ENCODE results near the gene ATP6V0C.

The ATP6V0C gene

DNA sequence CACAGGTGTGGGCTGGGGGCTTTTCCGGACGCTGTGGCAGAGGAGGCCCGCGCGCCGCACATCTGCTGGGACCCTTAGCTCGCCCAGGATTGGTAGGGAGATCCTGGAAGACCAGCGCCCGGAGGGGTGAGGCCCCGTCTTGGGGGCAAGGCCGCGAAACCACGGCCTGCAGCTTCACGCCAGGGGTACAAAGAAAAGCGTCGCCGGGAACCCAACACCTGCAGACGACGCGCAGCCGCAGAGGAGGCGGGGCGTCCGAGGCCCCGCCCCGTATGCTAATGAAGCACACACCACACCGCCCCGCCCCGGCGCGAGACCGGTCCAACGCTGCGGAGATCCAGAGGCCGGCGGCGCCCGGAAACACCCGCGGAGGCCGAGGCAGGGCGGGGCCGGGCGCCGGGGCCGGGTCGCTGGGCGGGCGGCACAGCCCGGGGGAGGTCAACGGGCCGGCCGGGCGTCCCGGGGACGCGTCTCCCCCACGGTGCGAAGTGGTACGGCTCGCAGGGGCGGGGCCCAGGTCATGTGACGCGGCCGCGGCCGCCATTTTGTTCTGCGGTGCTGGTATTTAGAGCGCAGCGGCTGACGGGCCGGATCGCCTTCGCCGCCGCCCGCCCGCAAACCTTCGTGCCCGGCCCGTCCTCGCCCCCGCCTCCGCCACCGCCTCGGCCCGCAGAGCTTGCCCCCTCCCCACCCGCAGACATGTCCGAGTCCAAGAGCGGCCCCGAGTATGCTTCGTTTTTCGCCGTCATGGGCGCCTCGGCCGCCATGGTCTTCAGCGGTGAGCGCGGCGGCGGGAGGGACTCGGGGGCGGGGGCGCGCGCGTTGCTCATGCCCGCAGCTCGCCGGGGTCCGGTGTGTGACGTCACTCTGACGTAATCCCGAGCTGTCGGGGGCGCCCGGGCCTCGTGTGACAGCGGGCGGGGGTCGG, at the start of gene ATP6V0C:
Gene ATP6V0C (plus strand): TSS at position 548 of the 928 bp plus-strand sequence. CDS start 152 bp downstream, at position 700.
- DNase-seq = peak; percentile 96

DNA sequence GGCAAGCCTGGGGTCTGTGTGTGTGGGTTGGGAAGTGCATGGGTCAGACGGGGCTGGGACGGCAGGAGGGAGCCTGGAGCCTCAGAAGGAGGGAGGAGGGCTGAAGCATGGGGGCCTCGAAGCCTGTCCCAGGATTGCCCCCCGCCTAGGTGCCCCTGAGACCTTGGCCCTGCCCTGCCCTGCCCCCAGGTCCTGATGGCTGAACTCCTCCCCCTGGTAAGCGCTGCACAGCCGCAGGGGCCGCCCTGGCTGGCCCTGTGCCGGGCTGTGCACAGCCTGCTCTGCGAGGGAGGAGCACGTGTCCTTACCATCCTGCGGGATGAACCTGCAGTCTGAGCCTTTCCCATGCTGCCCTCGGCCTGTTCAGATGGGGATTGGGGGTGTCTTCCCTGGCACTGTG, 49.4 kb upstream of the ATP6V0C start:
- DNase-seq = no peak

DNA sequence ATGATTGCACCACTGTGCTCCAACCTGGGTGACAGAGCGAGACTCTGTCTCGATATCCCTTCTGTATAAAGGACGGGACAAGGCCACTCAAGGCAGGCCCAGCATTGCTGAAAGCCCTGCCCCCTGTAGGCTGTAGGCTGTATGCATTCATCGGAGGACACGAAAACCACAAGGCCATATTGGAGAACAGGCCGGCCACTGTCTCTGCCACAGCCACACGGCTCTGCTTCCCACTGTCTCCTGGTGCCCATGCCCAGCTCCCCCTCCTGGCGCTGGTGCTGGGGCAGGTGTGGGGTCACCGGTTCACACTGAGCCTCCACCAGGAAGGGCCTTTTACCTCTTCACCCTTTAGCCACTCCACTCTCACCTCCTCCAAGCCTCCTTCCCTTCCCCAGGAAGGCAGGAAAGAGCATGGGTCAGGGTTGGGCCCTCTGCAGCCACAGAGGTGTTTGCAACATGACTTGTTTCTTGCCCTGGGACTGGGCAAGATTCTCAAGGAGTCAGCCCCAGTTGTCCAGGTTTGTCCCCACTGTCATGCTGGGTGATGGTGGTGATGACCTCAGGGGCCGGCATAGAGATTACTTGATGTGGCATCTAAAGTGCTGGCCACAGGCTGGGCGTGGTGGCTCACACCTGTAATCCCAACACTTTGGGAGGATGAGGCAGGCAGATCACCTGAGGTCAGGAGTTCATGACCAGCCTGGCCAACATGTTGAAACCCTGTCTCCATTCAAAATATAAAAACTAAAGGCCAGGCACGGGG, 47.9 kb upstream of the ATP6V0C start:
- DNase-seq = no peak

DNA sequence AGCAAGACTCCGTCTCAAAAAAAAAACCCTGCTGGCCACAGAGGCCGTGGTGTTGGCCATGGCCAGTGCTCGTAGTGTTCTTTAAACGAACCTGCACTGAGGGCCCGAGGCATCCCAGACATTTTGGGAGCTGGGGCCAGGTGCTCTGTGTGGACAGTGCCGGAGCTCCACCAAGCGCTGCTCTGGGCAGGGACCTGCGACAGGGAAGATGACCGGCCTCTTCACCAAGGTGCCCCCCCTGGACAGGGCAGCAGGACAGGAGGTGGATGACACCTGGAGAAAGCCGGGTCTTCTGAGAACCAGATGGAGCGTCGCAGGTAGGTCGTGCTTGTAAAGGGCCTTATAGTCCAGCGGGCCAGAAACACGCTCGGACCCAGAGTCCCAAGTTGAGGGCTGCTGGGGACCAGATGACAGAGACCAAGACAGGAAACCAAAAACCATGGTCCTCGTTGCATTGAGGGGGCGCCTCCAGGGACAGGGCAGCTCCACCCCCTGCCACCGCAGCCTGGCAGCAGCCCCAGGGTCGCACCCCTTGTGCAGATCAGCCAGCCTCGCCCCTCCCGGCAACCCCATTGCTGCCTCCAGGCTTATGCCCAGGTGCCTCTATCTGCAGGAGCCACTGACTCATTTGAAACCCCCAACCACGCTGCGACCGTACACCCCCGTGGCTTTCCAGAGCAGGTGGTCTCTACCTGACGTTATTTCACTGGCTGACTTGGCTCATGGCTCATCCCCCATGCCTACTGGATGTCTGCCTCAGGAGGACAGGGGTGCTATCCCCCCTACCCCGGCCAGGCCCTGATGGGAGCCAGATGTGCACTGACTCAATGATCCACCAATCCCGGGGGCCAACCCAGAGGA, 46.9 kb upstream of the ATP6V0C start:
- DNase-seq = no peak

DNA sequence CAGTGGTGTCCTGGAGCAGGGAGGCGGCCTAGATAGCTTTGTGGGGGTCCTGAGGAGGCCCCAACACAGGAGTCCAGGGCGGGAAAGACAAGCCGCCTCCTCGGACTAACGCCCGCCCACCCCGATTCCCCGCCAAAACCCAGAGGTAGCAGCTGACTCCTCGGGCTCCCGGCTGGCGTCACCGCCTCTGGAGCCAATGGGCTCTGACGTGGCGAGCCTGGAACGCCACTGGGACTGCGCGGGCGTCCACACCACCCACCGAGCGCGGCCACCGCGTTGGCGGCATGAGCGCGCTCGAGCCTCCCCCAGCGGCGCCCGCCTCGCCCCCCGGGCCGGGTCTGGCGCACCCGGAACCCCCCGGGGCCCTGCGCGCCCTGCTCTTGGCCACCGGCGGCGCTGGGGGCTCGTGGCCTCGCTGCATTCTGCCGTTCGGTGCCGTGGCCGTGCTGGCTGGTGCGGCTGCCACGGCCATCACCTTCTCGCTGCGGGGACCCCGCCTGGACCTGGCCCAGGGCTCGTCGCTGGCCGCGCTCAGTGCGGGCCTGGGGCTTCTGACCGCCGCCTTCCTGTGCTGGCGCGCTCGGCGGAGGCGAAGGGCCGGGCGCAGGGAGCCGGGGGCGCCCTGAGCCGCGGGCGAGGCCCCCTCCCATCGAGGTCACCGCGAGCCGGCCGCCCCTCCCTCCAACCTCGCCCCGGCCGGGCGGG, 46.1 kb upstream of the ATP6V0C start:
- peak; percentile 93 for DNase-seq

DNA sequence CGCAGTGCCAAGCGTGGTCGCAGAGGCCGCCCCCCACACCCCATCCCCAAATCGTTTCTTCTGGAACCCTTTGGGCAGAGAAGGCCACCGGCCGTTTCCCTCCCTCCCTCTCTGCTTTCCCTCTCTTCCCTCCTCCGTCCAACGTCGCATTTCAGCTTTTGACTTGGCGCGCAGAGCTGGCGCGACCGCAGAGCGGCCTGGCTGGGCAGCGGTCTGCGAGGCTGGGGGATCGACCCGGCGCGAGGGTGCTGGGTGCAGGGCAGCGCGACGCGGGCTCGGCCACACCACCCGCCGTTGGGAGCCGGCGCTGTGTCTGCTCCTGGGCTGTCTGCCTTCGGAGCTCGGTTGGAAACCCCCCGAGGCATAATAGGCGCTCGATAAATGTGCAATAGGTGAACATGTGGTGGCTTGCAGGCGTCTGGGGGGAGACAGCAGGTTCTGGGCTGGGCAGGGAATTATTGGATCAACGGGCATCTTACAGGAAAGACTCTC, 45.5 kb upstream of the ATP6V0C start:
- DNase-seq = peak; percentile 97

DNA sequence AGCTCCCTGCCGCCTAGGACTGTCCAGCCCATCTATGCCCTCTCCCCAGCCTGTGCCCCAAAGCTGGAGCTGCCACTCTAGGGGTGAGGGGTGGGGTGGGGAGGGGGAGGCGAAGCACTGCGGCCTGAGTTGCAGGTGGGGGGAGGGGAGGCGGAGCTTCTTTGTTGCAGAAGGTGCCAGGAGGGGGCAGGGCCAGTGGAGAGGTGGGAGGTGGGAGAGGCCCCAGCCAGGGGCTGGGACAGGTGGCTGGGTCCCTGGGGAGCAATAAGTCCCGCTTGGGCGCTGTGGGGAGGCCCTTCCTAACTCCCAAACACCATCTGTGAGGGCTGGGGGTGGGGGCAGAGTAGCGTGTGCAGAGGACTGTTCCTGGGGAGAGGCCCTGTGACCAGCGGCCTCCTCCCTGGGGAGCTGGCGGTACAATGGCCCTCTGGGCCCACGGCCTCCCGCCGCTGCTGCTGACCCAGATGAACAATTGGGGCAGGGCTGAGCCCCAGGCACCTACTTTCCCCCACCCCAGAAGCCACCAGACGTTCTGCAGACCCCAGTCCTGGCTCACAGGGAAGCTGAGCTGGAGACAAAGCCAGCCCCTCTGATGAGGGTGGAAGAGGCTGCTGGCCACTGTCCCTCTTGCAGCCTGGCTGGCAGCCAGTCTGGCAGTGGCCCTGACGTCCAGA, 44.9 kb upstream of the ATP6V0C start:
- DNase-seq = peak; percentile 96

DNA sequence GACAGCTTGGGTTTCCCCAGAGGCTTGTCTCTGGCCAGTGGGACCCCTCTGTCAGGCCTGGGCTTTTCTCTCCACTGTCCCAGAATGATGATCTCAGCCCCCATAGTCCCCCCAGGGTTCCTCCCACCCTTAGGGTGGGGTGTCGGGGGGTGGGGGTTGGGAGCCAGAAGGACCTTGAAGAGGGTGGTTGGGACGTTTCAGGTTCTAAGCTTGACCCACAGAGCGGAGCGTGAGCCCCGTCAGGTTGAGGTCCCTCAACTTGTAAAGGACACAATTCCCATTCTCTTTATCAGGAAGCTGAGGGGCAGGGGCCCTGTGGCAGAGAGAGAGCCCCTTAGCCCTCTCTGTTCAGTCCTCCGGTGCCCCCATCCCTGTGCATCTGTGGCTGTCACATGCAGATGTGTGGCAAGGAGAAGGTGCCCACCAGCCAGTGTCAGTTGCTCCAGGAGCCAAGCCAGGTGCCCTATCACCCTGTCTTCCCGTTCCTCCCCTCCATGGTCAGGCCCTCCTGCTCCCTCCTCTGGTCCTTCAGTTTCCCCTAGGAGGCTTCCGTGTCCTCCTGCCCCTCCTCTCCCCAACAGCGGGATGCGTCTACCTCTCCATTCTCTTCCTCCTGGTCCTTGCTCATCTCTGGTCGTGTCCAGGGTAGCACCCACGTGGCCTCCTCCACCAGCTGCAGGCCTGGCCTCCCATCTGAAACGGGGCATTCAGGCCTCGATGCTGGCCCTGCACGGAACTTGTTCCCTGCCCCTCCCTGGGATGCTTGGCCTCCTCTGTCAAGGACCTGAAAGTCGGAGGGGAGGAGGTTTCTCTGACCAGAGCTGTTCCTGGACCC, 44.1 kb upstream of the ATP6V0C start:
- no peak for DNase-seq

DNA sequence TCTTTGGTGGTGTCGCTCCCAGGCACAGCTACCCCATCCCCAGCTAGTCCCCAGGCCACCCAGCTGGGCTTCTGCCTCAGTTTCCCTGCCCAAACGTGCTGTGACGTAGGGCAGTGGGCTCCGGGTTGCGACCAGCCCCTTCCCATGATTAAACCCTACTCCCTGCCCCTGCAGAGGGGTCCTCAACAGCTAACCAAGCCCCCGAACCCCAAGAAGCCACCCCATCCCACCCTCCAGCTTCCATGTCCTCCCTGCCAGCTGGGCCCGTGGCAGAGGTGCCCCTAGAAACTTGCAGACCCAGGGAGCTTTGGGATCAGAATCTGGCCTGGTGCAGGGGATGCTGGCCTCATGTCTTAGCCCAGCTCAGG, 43.5 kb upstream of the ATP6V0C start:
- no peak for DNase-seq

DNA sequence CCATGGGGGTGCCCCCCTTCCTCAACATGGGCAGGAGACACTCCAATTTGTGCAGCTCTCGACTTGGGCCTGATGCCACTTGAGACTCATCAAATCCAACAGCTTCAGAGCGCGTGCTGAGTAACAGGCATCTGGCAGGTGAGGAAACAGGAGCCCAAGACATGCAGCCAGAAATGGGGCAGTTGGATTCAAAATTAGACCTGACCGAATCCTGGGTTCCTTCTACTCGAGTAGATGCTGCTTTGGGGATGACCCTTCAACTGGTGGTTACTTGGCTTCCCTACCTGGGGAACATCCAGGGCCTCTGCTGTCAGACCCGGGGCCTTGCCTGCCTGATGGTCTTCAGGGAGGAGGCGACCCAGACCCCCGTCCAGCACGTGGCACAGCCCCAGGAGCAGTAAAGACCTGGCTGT, 43.1 kb upstream of the ATP6V0C start:
- DNase-seq = peak; percentile 55

DNA sequence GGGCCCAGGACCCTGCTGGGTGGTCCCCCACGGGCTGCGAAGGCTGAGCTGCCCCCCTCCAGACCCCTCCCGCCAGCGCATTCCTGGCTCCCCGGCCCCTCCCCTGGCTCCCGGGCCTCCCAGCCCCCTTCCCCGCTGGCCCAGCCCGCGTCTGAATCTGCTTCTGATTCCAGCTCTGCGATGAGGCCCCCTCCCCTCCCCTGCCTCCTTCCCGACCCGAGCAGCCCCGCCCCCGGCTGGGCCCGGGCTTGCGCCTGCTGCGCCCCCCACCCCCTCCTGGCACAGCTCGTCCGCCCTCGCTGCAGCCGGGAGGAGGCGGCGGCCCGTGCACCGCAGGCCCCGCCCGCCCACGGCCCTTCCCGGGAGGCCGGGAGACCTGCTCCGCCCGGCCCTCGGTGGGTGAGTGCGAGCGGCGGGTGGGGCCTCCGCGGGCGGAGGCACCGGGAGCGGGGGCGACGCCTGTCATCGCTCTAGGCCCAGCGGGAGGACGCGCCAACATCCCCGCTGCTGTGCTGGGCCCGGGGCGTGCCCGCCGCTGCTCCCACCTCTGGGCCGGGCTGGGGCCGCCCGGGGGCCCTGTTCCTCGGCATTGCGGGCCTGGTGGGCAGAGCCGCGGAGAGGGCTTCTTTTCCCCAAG, 42.6 kb upstream of the ATP6V0C start, which contains the start of gene NTN3:
Gene NTN3 (plus strand): TSS at position 282 of the 637 bp plus-strand sequence. CDS start 405 bp downstream, outside the sequence.
- peak; percentile 85 for DNase-seq

DNA sequence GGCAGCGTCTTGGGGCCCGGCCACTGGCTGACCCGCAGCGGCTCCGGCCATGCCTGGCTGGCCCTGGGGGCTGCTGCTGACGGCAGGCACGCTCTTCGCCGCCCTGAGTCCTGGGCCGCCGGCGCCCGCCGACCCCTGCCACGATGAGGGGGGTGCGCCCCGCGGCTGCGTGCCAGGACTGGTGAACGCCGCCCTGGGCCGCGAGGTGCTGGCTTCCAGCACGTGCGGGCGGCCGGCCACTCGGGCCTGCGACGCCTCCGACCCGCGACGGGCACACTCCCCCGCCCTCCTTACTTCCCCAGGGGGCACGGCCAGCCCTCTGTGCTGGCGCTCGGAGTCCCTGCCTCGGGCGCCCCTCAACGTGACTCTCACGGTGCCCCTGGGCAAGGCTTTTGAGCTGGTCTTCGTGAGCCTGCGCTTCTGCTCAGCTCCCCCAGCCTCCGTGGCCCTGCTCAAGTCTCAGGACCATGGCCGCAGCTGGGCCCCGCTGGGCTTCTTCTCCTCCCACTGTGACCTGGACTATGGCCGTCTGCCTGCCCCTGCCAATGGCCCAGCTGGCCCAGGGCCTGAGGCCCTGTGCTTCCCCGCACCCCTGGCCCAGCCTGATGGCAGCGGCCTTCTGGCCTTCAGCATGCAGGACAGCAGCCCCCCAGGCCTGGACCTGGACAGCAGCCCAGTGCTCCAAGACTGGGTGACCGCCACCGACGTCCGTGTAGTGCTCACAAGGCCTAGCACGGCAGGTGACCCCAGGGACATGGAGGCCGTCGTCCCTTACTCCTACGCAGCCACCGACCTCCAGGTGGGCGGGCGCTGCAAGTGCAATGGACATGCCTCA, 41.9 kb upstream of the ATP6V0C start:
- DNase-seq = peak; percentile 47

DNA sequence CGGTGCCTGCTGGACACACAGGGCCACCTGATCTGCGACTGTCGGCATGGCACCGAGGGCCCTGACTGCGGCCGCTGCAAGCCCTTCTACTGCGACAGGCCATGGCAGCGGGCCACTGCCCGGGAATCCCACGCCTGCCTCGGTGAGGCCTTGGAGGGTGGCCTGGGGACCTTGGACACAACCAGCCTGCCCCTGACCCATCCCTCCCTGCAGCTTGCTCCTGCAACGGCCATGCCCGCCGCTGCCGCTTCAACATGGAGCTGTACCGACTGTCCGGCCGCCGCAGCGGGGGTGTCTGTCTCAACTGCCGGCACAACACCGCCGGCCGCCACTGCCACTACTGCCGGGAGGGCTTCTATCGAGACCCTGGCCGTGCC, 41.3 kb upstream of the ATP6V0C start:
- DNase-seq = no peak

DNA sequence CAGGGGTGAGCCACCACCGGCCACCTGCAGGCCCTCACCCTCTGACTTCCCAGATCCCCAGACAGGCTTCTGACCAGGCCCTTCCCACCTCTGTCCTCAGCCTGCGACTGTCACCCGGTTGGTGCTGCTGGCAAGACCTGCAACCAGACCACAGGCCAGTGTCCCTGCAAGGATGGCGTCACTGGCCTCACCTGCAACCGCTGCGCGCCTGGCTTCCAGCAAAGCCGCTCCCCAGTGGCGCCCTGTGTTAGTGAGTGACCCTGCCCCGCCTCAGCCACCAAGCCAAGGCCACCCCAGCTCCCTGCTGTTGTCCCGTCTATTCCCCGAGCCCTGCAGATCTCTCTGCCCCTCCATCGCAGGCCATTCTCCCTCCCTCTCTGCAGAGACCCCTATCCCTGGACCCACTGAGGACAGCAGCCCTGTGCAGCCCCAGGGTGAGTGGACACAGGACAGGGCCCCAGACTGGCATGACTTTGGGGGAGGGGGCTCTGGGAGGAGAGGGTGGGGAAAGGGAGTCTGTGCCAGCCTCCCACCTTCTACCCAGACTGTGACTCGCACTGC, 40.8 kb upstream of the ATP6V0C start:
- DNase-seq = peak; percentile 19

DNA sequence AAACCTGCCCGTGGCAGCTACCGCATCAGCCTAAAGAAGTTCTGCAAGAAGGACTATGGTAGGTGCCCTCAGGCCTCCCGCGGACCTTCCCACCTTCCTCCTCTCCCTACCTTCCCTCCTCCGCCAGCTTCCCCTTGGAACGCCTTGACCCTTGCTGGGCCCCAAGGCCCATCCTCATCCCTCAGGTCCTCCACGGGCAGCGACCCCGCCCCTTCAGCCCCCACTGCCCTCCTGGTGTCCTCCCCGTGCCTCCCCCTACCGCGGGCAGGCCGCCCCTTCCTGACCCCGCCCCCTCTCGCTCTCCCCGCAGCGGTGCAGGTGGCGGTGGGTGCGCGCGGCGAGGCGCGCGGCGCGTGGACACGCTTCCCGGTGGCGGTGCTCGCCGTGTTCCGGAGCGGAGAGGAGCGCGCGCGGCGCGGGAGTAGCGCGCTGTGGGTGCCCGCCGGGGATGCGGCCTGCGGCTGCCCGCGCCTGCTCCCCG, 40.3 kb upstream of the ATP6V0C start:
- DNase-seq = peak; percentile 69

DNA sequence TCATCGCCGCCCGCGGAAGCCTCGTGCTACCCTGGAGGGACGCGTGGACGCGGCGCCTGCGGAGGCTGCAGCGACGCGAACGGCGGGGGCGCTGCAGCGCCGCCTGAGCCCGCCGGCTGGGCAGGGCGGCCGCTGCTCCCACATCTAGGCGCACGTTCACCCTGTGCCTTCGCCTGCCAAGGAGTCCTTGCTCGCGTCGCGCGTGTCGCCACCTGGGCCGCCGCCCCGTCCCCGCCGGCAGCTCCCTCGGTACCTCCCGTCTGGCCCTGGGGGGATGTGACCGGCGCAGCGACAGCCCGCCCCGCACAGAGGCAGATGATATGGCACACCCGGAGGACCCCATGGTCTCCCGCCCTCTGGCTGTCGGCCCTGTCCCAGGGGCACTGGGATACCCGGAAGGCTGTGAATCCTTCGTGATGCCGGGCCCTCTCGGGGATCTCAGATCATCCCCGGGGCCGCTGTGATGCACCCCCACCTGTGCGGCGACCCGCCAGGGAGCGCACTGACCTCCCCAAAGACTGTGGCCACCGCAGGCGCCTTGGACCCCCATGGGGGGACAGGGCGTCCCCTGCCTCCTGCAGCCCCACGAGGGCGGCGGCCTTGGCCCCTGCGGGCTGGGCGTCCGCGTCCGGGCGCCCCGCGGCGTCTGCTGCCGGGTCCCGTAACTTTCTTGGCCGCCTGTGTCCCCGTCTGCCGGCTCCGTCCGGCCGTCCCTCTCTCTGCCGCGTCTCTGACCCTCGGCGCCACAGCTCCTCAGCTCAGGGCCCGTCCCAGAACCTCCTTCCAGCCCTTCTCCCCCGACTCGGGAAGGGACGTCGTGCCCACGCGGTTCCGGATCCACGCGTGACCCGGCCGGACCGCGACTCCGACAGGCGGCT, 39.5 kb upstream of the ATP6V0C start:
- DNase-seq = peak; percentile 56

DNA sequence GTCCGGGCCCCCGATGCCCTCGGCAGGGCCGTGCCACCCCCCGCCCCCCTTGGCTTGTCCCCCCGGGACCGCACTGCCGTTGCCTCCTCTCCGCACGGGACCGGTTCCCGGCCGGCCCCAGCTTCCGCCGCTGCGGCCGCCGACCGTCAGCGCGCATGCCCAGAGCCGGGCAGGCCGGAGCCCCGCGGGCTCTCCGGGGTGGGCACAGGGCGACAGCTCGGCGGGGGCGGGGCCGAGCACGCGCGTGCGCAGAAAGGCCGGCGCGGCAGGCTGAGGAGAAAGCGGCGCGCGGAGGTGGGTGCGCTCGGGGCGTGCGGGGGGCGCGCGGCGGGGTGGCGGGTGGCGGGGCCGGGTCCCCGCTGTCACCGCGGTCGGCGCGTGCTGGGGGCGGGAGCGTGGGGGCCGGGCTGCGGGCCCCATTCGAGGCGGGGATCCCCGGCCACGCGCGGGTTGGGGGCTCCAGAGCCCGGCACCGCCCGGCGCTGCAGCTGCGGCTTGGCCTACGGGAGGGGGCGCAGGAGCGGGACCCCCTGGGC, 38.8 kb upstream of the ATP6V0C start, which contains the start of gene TBC1D24:
Gene TBC1D24 (plus strand): TSS at position 251 of the 536 bp plus-strand sequence. CDS start 21,022 bp downstream, outside the sequence.
- DNase-seq = peak; percentile 87
